HG03575 (cell line): ENCODE data around the gene RAB40C.
"Not testable (repeated sequence)": the region's sequence is repeated elsewhere in the genome, so short reads cannot be mapped to it uniquely, and the experiment has no call there.

Experiments used
- ATAC-seq: cut with Tn5 transposase; IDR thresholded peaks from one replicate; pipeline ENCODE4 v1.9.1; 2021; ENCODE audit not compliant: unreplicated experiment, insufficient number of reproducible peaks, low FRiP score; ENCODE audit errors: extremely low read depth

RAB40C gene

GRCh38 chr16:585351-585750 lies 4.5 kb upstream of the RAB40C start:
- no peak for ATAC-seq

- ATAC-seq = no peak
These were observed 3.7 kb upstream of the RAB40C start for GRCh38 chr16:586047-586644.

GRCh38 chr16:586645-587590 lies 2.9 kb upstream of the RAB40C start:
- no peak for ATAC-seq

GRCh38 chr16:588639-588888 lies 1.3 kb upstream of the RAB40C start:
- no peak for ATAC-seq

GRCh38 chr16:588889-589657 lies 793 bp upstream of the RAB40C start:
- ATAC-seq = no peak

- no peak for ATAC-seq
These were observed 435 bp downstream of the RAB40C start for GRCh38 chr16:590188-590814.

GRCh38 chr16:590815-591200 lies 942 bp downstream of the RAB40C start:
- ATAC-seq = no peak

GRCh38 chr16:591231-591630 lies 1.4 kb downstream of the RAB40C start:
- no peak for ATAC-seq

GRCh38 chr16:591892-592517 lies 2.1 kb downstream of the RAB40C start:
- ATAC-seq = no peak

- no peak for ATAC-seq
These were observed 2.8 kb downstream of the RAB40C start for GRCh38 chr16:592518-593306.

GRCh38 chr16:593406-593805 lies 3.5 kb downstream of the RAB40C start:
- ATAC-seq = no peak

- ATAC-seq = no peak
These were observed 3.9 kb downstream of the RAB40C start for GRCh38 chr16:593807-594206.

GRCh38 chr16:595094-595528 lies 5.2 kb downstream of the RAB40C start:
- ATAC-seq = no peak

- no peak for ATAC-seq
These were observed 6.3 kb downstream of the RAB40C start for GRCh38 chr16:595942-596735.

GRCh38 chr16:596736-597060 lies 6.8 kb downstream of the RAB40C start:
- ATAC-seq = no peak

- not testable (repeated sequence) for ATAC-seq
These were observed 7.8 kb downstream of the RAB40C start for GRCh38 chr16:597655-598054.

- no peak for ATAC-seq
These were observed 9.2 kb downstream of the RAB40C start for GRCh38 chr16:598823-599739.
